Measurements from ENCODE around the gene SCUBE1. TPM values are rescaled to one million over a fixed set of nuclear protein-coding genes. Genes with fewer than 3 reads are reported as not detected.

The SCUBE1 gene
- total RNA-seq, 1 donor from 2014 or later: 25.9 TPM

DNA sequence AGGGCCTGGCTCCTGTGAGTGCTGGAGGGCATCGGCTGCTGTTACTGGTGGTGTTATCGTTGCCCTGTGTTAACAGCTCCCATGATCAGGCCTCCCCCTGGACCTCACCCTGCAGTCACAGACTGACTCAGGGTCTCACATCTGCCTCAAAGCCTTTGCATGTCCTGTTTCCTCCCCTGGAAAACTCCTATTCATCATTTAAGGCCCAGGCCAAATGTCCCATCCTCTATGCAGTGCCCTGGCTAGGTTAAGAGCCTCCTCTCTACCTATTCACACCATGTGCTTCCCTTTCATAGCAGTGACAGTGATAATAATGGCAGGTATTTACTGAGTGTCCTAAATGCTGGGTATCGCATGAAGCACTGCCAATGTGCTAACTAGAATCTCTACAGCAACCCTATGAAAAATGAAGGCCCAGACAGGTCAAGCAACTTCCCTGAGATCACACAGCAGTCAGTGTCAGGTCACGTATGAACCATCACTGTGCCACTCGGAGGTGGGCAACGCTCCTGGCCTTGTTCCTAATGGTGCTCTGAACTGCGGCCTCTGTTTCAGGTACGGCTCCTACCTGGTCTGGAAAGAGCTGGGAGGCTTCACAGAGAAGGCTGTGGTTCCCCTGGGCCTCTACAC, 182.6 kb downstream of the SCUBE1 start:
- Histone ChIP-seq H3K9me3 (ENCODE audit: low read depth) (no peaks in the 10 kb centered on the region), H3K9ac (no peak overlapping the region), H3K4me1 (no peaks in the 10 kb centered on the region), H2AFZ (replicated peaks) (no peak overlapping the region), H3K4me2 (no peak overlapping the region), H3K27ac (no peak overlapping the region), H3K4me3 (no peak overlapping the region), H3K27me3 (no peaks in the 10 kb centered on the region), H3F3A (ENCODE audit: low read depth) (peaks cover 4% of the 10 kb centered on the region), H4K20me1 (ENCODE audit: low read depth) (no peaks in the 10 kb centered on the region), H3K36me3 (no peaks in the 10 kb centered on the region), H3K79me2 (ENCODE audit: low read depth) (no peaks in the 10 kb centered on the region)
- no peak for DNase-seq (ENCODE audit: low spot score)
- TF ChIP-seq, protein P1, sequence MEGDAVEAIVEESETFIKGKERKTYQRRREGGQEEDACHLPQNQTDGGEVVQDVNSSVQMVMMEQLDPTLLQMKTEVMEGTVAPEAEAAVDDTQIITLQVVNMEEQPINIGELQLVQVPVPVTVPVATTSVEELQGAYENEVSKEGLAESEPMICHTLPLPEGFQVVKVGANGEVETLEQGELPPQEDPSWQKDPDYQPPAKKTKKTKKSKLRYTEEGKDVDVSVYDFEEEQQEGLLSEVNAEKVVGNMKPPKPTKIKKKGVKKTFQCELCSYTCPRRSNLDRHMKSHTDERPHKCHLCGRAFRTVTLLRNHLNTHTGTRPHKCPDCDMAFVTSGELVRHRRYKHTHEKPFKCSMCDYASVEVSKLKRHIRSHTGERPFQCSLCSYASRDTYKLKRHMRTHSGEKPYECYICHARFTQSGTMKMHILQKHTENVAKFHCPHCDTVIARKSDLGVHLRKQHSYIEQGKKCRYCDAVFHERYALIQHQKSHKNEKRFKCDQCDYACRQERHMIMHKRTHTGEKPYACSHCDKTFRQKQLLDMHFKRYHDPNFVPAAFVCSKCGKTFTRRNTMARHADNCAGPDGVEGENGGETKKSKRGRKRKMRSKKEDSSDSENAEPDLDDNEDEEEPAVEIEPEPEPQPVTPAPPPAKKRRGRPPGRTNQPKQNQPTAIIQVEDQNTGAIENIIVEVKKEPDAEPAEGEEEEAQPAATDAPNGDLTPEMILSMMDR (IDR thresholded peaks at IDR 0.05): no peak
- no peak for TF ChIP-seq EZH2 (IDR thresholded peaks at IDR 0.05)
- TF ChIP-seq EZH2phosphoT487 (IDR thresholded peaks at IDR 0.05): no peak
- no peaks in the 10 kb centered on the region for H3K9me3 Mint-ChIP-seq
- H3K4me3 Mint-ChIP-seq: peak overlapping the region; percentile 31
- no peaks in the 10 kb centered on the region for H3K36me3 Mint-ChIP-seq
- peaks cover 4% of the 10 kb centered on the region for H3K27me3 Mint-ChIP-seq (ENCODE audit: insufficient read depth, low read depth)
- H3K4me1 Mint-ChIP-seq: peaks cover 10% of the 10 kb centered on the region
- peak overlapping the region; percentile 66 for H3K27ac Mint-ChIP-seq

DNA sequence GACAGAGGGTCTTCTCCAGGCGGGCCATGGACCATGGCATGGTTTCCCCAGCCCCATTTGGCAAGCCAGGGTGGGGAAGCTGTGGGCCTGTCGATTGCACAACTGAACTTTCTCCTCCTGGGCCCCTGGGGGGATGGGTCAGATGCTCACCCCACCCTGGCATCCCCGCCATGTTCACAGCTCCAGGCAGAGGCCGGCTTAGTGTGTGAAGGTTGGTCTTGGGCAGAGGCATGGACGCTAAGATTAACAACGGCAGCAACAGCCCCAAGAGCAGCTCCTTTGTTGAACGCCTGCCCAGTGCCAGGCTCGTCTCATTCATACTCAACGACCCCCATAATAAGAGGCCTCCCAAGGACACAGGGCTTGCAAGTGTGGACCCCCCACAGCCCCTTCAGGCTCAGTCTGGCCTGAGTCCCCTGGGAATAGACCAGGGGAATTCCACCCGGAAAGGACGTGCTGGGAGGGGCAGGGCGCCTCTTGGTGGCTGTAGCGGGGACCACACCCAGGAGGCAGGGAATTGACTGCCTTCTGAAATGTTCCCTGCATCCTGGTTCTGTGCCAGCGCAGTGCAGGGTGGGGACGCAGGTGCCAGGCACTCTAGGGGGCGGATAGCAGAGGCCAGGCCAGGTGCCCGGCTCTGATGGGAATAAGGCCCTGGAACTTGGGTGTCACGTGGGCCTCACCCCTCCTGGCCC, 183.5 kb downstream of the SCUBE1 start:
- no peaks in the 10 kb centered on the region for H3K9me3 Mint-ChIP-seq
- no peak overlapping the region for H3K4me3 Mint-ChIP-seq
- no peak overlapping the region for H3K4me2 ChIP-seq
- H3K36me3 ChIP-seq: no peaks in the 10 kb centered on the region
- no peaks in the 10 kb centered on the region for H3K9me3 ChIP-seq (ENCODE audit: low read depth)
- H3K4me1 ChIP-seq: no peaks in the 10 kb centered on the region
- H4K20me1 ChIP-seq (ENCODE audit: low read depth): no peaks in the 10 kb centered on the region
- TF ChIP-seq EZH2 (IDR thresholded peaks at IDR 0.05) (no peak), EZH2phosphoT487 (IDR thresholded peaks at IDR 0.05) (no peak)
- TF ChIP-seq, protein P1 (IDR thresholded peaks at IDR 0.05): peak; percentile 61
- no peak overlapping the region for H3K9ac ChIP-seq
- no peak overlapping the region for H3K27ac Mint-ChIP-seq
- no peak overlapping the region for H3K27ac ChIP-seq
- H3K27me3 ChIP-seq: no peaks in the 10 kb centered on the region
- H3K4me3 ChIP-seq: no peak overlapping the region
- H3F3A ChIP-seq (ENCODE audit: low read depth): peaks cover 2% of the 10 kb centered on the region
- H3K4me1 Mint-ChIP-seq: peaks cover 9% of the 10 kb centered on the region
- no peak overlapping the region for H2AFZ ChIP-seq (replicated peaks)
- H3K36me3 Mint-ChIP-seq: no peaks in the 10 kb centered on the region
- peaks cover 4% of the 10 kb centered on the region for H3K27me3 Mint-ChIP-seq (ENCODE audit: insufficient read depth, low read depth)
- no peaks in the 10 kb centered on the region for H3K79me2 ChIP-seq (ENCODE audit: low read depth)
- peak; percentile 70 for DNase-seq (ENCODE audit: low spot score)

DNA sequence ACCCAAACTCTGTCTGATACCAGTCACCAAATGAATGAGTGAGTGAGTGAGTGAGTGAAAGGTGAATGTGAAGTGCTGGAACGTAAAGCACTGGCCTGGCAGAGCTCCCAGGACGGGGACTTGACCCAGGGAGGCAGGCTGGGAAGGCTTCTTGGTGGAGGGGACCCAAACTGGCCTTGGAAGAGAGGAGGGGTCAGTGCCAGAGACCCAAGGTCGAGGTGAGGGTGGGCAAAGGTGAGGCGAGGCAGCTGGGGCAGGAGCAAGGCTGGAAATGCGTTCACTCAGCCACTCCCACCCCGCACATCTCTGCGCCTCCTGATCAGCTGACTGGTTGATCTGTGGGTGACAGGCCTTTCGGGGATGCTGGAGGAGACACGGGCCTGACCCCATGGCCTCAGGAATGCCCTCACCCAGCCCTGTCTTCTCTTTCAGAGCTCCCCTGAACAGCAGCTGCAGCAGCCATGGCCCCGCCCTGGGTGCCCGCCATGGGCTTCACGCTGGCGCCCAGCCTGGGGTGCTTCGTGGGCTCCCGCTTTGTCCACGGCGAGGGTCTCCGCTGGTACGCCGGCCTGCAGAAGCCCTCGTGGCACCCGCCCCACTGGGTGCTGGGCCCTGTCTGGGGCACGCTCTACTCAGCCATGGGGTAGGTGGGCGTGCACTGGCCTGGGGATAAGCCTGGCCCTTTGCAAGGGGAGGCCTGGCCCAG, 184.2 kb downstream of the SCUBE1 start:
- Mint-ChIP-seq H3K36me3 (no peaks in the 10 kb centered on the region), H3K9me3 (no peaks in the 10 kb centered on the region), H3K27ac (peak overlapping the region; percentile 76), H3K27me3 (ENCODE audit: insufficient read depth, low read depth) (peaks cover 2% of the 10 kb centered on the region), H3K4me1 (peaks cover 5% of the 10 kb centered on the region), H3K4me3 (no peak overlapping the region)
- Histone ChIP-seq H3K27me3 (no peaks in the 10 kb centered on the region), H4K20me1 (ENCODE audit: low read depth) (no peaks in the 10 kb centered on the region), H3K27ac (no peak overlapping the region), H3K9ac (no peak overlapping the region), H3K36me3 (no peaks in the 10 kb centered on the region), H3K9me3 (ENCODE audit: low read depth) (no peaks in the 10 kb centered on the region), H3K4me2 (no peak overlapping the region), H3F3A (ENCODE audit: low read depth) (no peaks in the 10 kb centered on the region), H2AFZ (replicated peaks) (no peak overlapping the region), H3K79me2 (ENCODE audit: low read depth) (no peaks in the 10 kb centered on the region), H3K4me3 (no peak overlapping the region), H3K4me1 (no peaks in the 10 kb centered on the region)
- no peak for DNase-seq (ENCODE audit: low spot score)
- TF ChIP-seq EZH2 (IDR thresholded peaks at IDR 0.05) (no peak), EZH2phosphoT487 (IDR thresholded peaks at IDR 0.05) (no peak)
- TF ChIP-seq, protein P1 (IDR thresholded peaks at IDR 0.05): no peak
